NCI-H2107 treated with DMSO at 0.1 percent for 48 hours (cell line): ENCODE measurements around the gene TWF2.

Source experiments
- DNase-seq: peaks from one replicate; lab custom pipeline; 2025; ENCODE audit not compliant: unreplicated experiment; lab: John Stamatoyannopoulos, UW

The TWF2 gene

DNA sequence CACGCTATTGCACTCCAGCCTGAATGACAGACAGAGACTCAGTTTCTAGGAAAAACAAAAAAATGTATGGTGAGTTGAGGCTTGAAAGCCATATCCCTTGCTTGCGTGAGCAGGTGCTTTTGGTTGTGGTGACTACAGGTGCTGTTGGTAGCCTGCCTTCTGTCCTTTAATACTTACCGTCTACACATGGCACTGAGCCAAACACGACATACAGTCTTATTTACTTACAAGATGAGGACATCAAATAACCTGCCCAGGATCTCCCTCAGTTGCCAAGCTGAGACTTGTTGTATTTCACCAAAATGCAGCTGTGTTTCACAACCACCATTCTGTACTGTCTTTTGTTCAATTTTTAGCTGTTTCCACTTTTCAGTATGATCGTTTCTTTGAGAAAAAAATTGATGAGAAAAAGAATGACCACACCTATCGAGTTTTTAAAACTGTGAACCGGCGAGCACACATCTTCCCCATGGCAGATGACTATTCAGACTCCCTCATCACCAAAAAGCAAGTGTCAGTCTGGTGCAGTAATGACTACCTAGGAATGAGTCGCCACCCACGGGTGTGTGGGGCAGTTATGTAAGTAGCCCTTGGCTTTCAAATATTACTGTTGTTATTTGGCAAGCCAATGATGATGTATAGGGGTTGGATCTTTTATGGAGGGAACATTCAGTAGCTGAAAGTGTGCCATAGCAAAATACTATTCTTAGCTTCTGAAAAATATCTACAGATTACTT is 34.5 kb downstream of the TWF2 start:
- DNase-seq = peak; percentile 49

DNA sequence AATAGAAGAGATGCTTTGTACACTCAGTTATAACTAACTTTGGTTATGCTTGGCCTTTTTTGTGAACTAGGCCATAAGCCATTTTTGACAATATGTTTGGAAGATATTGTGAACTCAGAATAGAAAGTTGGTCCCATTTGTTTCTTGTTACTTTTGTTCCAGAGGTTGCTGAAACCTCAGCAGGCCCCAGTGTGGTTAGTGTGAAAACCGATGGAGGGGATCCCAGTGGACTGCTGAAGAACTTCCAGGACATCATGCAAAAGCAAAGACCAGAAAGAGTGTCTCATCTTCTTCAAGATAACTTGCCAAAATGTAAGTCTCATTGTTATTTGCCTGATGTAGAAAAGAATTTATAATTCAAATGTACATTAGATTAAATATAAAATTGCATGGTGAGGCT is 35.3 kb downstream of the TWF2 start:
- DNase-seq = no peak

DNA sequence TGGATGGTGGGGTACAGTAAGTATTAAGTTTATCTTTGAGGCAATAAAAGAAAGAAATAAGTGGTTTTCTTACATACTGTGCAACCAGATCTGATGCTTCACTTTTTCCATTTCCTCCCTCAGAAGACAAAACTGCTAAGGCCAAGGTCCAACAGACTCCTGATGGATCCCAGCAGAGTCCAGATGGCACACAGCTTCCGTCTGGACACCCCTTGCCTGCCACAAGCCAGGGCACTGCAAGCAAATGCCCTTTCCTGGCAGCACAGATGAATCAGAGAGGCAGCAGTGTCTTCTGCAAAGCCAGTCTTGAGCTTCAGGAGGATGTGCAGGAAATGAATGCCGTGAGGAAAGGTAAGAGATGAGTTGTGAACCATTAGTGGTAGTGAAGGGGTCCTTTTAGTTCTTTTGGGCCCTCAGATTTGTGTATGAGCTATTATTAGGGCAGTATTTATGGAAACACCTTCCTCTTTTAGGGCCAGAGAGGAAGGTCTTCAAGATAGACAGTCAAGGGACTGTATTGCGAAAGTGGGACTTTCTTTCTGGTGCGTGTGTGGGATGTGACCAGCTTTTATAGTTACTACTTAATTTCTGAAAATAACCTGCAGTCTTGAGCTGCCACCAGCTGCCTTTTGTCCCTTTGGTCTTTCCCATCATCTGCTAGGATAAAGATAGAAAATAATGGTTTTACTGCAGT is 36.4 kb downstream of the TWF2 start:
- no peak for DNase-seq

DNA sequence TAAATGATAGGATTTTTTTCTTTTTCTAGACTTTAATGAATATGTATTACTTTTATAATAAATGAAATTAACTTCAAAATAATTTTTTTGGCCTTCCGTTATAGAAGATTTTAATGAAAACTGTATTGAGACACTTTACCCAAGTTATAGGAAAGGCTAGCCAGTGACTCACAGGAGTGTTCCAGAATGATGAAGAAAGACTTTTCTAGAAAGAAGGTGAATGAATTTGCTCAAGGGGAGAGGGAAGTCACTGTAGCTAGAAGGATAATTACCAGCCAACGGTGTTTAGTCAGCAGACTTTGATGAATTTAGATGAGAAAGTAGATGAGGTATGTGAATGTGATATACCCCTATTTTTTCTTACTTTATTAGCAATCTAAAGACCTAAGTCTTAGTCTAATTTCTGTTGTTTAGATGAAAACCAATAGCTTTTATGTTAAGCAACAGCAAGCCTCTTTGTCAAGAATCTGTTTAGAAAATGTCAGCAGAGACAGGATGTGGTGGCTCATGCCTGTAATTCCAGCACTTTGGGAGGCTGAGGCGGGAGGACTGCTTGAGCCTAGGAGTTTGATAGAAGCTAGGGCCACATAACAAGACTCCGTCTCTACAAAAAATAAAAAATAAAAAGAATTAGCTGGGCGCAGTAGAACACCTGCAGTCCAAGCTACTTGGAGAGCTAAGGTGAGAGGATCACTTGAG is 37.8 kb downstream of the TWF2 start:
- no peak for DNase-seq

DNA sequence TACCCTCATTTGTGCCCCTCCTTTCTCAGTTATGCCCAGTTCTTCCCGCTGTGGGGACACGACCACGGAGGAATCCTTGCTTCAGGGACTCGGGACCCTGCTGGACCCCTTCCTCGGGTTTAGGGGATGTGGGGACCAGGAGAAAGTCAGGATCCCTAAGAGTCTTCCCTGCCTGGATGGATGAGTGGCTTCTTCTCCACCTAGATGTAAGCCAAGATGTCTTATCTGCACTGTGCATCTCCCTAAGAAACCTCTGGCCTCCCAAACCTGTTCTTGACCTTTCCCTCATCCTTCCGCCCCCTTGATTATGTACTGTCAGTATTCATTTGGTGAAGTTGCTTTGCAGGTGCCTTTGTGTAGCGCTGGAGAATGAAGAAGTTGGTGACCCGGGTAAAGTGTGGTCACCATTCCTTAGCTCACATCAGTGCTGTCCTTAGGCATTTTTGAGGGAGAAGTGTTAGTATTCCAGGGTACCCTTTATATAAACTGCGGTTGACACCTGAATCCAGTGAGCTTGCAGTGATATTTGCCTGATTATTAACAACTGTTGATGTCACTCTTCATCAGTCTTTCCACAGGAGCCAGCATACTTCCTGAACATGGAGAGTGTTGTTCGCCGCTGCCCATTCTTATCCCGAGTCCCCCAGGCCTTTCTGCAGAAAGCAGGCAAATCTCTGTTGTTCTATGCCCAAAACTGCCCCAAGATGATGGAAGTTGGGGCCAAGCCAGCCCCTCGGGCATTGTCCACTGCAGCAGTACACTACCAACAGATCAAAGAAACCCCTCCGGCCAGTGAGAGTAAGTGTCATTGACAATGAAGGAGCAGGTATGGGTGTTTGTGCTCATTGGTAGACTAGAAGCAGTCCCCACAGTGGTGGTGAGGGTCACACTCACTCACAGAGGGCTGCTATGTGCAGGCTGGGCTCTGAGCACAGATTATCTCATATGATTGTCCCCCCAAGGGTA is 40.0 kb downstream of the TWF2 start:
- no peak for DNase-seq

DNA sequence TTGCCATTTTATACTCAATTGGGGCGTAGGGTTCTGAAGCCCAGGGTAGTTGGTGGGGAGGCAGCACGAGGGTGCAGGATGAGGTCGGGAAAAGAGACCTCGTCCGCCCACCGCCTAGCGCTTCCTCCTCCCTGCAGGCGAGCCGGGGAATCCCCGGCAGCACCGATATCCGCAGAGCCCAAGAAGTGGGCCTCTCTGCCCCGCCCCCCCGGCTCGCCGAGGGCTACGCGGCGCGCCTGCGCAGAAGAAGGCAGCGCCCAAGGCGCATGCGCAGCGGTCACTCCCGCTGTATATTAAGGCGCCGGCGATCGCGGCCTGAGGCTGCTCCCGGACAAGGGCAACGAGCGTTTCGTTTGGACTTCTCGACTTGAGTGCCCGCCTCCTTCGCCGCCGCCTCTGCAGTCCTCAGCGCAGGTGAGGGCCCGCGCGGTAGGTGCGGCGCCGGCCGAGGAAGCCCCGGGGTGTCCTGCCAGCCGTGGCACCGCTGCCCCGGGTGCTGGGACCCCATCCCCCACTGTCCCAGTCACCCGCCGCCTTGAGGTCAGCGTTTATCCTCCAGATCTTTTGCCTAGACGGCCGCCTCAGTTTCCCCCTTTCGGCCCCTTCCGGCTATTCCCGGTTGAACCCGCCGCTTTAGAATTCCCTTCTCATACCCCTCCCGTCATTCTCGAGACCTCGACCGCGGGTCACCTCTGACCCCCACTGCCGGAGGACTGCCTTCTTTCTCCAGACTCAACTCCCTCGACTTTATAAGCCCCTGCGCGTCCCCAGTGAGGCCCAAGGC is 40.9 kb downstream of the TWF2 start, which contains the start of gene ALAS1:
ALAS1 (plus strand) TSS at position 319 of the 784 bp plus-strand sequence. CDS start 1,082 bp downstream, outside the sequence.
- DNase-seq = peak; percentile 28

DNA sequence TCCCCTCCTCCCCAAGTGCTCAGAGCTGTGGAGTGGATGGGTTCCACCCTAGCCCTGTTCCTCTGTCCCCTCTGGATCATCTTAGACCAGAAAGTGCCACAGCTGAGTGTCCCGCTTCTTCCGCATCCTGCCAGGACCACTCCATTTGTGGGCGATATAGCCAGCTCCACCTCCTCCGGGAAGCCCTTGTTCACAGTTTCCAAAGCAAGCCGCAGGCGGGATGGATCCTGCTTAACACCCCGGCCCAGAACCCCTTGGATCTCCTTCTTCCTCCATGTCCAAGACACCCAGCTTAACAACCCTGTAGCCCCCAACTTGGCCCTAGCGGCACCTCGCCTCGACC is 41.5 kb downstream of the TWF2 start:
- DNase-seq = no peak

DNA sequence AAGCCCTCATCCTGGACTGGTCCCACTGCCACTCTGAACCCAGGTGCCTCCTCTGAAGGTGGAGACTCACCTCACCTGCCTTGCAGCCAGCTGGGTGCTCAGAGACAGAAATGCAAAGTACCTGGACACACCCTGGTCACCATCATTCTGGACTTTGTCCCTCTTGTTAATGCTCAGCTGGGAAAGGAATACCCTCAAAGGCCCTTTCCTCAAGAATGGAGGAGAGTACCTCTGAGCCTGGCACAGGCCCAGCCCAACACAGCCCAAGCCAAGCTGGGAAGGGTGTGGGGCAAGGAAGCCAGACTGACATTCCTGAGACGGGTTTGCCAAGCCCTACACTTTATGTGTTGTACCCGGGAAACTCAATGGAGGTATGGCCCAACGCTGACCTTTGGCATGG is 42.0 kb downstream of the TWF2 start:
- no peak for DNase-seq

DNA sequence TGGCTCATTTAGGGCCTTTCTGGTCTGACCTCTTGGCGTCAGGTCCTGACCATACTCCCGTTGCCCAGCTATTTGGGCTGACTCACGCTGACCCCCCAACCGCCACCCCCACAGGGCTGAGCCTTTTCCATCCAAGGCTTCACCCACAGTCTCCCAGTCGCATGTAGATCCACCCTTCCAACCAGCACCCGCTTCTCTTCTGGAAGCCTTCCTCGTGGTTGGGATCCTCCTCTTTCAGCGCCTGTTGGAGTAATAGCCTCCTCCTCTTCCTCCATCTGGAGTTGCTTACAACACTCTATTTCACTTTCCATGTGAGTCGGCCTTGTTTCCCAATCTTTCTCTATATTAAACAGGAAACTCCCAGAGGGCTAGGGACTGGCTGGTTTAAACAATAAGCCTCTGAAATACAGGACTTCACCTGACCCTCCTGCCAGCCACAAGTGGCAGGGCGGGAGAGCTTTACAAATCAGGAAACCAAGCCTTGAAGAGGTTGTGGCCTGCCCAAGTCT is 43.1 kb downstream of the TWF2 start:
- no peak for DNase-seq

DNA sequence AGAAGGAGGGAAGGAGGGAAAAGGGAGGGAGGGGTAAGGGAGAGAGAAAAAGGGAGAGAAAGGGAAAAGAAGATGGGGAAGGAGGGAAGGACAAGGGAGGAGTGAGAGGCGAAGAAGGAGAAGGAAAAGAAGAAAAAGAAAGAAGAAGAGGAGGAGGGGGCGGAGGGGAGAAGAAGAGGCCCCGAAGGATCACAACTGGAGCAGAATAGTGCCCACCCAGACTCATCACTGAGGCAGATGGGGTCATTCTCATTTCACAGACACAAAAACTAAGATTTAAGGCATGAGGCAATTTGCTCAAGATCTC is 43.7 kb downstream of the TWF2 start:
- no peak for DNase-seq

DNA sequence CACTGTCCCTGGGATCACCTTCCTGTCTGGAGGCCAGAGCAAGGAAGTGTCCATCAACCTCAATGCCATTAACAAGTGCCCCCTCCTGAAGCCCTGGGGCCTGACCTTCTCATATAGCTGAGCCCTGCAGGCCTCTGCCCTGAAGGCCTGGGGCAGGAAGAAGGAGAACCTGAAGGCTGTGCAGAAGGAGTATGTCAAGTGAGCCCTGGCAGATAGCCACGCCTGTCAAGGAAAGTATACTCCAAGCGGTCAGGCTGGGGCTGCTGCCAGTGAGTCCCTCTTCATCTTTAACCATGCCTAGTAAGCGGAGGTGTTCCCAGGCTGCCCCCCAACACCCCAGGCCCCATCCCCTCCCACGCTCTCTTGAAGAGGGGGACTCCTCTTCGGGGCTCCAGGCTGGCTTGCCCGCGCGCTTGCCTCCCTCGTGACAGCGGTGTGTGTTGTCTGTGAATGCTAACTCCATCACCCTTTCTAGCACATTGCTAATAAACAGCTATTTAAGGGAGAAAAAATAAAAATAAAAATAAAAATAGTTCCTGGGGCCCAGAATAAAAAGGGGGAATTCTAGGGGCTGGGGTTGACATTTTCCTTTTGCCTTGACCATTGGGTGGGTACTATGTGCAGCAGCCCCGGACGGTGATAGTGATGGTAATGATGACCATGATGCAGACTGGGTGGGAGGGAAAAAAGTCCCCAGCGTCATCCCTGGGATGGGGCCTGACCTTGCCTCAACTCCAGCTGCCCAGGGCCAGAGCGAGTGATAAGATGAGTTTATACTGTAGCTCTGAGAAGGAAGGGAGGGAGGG is 44.3 kb downstream of the TWF2 start:
- DNase-seq = no peak

DNA sequence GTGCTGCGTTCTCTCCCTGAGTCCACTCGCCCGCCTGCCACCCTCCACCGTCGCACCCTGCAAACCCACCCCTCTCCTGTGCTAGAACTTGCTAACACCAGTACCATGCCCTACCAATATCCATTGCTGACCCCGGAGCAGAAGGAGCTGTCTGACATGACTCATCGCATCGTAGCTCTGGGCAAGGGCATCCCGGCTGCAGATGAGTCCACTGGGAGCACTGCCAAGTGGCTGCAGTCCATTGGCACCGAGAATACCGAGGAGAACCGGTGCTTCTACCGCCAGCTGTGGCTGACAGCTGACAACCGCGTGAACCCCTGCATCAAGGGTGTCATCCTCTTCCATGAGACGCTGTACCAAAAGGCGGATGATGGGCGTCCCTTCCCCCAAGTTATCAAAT is 45.9 kb downstream of the TWF2 start:
- no peak for DNase-seq

DNA sequence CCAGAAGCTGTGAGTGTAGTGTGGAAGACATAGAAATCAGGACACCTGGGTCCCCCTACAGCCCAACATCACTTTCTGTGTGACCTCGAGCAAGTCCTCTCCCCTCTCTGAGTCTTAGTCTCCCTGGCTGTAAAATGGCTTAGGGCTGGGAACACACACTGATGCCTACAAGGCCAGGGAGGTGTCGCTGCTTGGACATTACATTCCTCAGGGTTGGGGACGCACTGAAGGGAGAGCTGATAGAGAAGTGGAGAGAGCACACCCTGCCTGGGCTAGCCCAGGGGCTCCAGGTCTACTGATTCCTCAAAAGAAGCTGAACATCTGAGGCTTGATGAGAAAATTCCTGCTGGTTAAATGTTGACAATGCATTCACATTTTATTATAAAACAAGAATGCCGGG is 47.3 kb downstream of the TWF2 start:
- no peak for DNase-seq

DNA sequence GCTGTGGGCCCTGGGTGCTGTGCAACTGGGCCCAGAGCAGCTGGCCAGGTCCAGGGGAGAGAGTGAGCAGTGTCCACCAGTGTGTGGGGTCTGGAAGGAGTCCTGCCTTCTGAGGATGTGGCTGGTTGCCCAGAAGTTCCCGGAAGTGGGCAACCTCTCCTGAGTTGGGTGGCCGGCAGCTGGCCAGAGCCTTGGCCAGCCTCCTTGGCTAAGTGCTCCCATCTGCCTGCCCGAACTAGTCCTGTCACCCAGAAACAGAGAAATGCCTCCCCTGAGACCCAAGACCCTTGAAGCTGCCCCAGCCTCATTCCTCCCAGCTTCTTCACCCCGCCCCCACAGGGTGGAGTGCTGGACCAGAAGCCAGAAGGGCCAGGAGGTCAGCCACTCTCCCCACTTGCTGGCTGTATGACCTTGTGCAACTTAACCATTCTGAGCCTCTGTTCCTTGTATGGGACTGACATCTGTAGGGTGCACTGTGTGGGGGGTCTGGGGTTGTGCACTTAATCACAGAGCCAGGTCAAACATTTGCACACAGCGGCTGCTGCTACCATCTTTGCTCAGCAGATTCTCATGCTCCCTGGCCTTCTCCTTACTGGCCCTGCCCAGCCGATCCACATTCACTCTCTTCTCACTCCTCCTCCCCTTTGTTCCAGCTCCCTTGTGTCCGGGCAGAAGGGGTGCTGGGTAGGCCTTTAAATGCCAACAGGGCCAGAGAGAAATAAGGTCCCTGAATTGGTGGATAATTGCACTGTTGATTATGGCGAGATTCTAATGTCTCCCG is 48.5 kb downstream of the TWF2 start:
- DNase-seq = no peak

DNA sequence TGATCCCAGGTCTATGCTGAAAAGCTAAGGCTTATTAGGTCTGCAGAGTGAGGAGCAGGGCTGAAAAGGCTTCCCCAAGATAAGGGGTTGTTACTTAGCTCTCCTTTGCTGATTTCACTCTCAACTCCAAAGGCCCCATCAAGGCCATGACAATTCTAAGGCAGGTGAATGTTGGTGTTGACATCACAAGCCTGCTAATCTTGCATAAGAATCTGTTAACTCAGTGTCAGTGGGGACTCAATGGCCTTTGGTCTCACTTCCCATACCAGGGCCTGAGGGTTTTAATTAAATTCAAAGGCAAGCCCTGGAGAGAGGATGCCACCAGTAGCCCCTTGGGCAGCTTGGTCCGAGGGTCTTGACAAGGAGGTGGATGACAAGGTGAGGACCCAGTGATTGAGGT is 50.4 kb downstream of the TWF2 start:
- no peak for DNase-seq

DNA sequence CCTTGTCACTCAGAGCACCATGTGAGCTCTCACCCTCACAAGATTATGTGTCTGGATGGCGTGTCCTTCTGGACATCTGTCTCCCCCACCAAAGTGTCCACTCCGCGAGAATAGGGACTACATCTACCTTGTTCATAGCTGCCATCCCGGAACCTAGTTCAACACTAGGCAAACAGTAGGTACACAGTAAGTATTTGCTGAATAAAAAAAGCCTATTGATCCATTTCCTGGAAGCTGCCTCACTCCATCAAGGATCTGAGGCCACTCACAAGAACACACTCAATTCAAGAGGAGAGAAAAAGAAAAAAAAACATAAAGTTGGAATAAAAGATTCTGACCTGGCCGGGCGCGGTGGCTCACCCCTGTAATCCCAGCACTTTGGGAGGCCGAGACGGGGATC is 52.2 kb downstream of the TWF2 start:
- DNase-seq = no peak

DNA sequence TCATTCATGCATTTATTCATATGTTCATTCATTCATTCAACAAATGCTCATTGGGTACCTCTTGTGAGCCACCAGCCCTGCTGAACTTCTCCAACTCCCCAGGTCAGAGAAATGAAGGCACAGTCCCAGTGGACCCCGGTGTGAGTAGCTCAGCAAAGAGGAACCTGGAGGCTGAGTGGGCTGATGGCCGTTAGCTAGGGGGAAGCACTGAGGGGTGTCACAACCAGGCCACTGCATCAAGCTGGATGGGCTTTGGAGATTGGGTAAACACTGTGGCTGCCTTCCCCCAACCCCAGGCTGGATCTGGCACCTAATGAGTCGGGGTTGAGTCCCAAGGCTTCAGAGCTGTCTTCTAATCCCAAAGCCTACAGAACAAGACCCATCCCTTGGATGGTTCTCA is 53.1 kb downstream of the TWF2 start:
- DNase-seq = no peak

DNA sequence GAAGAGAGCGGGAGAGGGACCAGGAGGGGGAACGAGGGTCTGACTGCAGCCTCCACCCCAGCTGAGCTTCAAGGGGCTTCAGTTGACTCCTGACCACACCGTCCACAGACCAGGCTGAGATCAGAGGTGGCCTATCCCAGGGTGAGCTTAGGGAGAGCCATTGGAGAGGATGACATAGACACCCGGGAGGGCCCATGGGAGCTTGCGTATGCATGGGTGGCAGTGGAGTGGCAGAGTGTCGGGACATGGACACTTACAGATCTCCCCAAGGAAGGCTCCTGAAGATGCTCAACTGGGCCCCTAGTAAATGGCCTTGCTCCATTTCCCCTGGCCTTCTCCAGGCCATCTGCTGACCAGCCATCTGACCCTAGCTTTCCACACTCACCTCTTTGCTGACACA is 53.6 kb downstream of the TWF2 start:
- no peak for DNase-seq

DNA sequence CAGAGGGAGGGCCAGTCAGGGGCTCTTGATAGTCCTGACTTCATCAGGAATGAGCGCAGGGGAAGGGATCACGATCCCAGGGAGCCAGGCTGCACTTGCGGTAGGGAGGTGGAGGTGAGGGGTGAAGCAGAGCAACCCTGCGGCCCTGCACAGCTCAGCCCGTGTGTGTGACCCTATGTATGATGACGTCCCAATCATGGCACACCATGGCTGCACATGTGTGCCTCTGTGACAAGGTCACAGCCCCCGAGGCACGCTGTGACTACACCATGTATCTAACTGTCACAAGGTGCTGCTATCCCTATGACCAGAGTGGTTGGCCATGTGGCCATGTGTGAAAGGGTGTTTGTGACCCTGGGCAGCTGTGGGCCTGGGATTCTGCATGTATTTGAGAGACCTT is 54.3 kb downstream of the TWF2 start:
- DNase-seq = no peak
